ENCODE measurements around the gene CAPZB.
"Not testable (repeated sequence)": the region's sequence is repeated elsewhere in the genome, so short reads cannot be mapped to it uniquely, and the experiment has no call there.

The CAPZB gene

DNA sequence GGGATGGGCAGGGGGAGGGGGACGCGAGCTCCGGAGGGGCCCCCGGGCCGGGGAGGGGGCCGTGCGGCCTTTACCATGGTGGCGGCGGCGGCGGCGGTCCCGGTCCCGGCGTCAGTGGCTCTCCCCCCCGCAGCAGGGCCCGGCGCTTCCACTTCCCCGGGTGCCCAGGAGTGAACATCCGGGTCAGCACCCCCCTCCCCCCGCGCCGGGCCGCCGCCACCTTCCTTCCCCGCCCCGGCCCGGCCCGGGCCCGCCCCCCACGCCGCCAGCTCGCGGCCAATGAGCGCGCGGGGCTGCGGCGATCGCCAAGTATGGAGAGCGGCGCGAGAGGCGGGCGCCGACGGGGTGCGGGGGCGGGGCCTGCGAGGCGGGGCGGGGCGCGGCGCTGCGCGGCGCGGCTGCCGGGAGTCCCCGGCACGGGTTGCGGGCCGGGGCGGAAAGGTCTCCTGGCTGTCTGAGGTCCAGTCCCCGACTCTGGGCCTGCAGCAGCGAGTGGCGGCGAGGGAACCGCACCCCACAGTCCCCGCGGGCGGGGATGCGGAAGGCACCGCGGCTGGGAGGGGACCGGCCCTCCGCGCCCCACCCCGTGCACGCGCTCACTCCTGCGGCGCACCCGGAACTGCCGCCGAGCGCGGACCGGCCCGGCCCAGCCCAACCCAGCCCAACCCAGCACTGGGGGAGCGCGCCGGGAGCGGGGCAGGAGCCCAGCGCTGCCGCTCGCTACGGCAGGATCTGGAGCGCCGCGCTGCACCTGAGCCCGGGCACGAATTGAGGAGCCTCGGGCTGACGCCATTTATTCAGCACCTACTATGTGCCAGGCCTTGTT is at the start of gene CAPZB:
TSS of gene CAPZB (minus strand) at position 178 of the 826 bp plus-strand sequence. CDS start at position 77, 101 bp downstream.
- peaks cover 66% of the 10 kb centered on the region for H3K4me1 Mint-ChIP-seq
- H3K4me3 Mint-ChIP-seq: peak within 1 kb of the TSS; percentile 95 to 98
- ATAC-seq (peak; percentile 89), DNase-seq (peak; percentile 89 to 91)
- H3K9me3 Mint-ChIP-seq: no peaks in the 10 kb centered on the region
- H3K27ac Mint-ChIP-seq: peak within 1 kb of the TSS; percentile 96 to 98
- H3K27me3 Mint-ChIP-seq: no peaks in the 10 kb centered on the region

DNA sequence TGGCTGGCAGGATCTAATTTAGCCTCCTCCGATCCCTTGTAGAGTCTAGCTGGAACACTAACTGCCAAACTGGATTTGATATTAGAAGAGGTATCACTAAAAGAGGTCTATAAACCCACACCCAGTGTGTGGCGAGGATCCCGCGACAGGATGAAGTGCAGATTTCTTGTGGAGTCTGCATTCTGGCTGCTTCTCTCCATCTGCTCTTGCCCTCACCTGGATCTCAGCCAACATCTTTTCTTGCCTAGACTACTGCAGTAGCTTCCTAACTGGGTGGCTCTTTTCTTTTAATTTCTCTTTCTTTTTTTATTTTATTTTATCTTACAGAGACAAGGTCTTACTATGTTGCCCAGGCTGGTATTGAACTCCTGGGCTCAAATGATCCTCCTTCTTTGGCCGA is 48.9 kb upstream of the CAPZB start:
- H3K9me3 Mint-ChIP-seq: peaks cover 11 to 13% of the 10 kb centered on the region in 2 donors
- peaks cover 7% of the 10 kb centered on the region for H3K4me1 Mint-ChIP-seq
- no peak overlapping the region for H3K4me3 Mint-ChIP-seq
- DNase-seq: no peak
- ATAC-seq: no peak
- no peak overlapping the region for H3K27ac Mint-ChIP-seq
- H3K27me3 Mint-ChIP-seq: no peaks in the 10 kb centered on the region

DNA sequence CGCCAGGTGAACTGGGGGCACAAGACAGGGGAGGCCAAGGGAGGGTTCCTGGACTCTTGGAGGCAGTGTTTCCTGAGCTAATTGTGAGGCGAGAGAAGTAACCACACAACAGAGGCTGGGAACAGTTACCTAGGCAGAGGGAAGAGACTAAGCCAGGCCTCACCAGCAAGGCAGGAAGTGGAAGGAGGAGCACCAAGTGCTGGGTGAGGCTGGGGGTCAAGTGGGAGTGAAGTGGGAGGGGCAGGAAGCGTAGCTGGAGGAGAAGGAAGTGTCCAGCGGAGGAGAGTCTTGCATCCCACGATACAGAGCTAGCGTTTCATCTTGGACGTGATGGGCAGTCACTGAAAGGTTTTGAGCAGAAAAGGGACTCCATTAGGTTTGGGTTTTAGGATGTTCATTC is 48.3 kb upstream of the CAPZB start:
- ATAC-seq (no peak), DNase-seq (no peak)
- no peak overlapping the region for H3K4me3 Mint-ChIP-seq
- peaks cover 7% of the 10 kb centered on the region for H3K4me1 Mint-ChIP-seq
- H3K9me3 Mint-ChIP-seq: peaks cover 11 to 13% of the 10 kb centered on the region in 2 donors
- H3K27me3 Mint-ChIP-seq: no peaks in the 10 kb centered on the region
- no peak overlapping the region for H3K27ac Mint-ChIP-seq

DNA sequence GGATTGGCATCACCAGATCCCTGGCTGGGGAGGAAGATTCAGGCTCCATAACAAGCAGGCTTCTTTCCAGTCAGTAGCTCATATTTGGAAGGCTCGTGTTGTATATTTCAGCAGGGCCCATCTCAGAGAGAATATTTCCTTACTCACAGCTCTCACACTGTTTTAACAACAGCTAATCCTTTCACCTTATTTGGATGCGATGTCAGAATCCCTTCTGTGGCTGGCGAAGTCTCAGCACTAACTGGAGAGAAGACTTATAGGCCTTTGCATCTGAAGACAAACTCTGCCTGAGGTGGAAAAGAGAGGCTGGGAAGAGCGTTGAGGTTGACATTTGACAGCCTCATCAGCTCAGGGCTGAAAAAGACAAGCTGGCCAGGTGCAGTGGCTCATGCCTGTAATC is 47.2 kb upstream of the CAPZB start:
- Mint-ChIP-seq H3K27me3 (no peaks in the 10 kb centered on the region), H3K27ac (no peak overlapping the region), H3K4me1 (peaks cover 7% of the 10 kb centered on the region), H3K4me3 (no peak overlapping the region), H3K9me3 (peaks cover 11 to 13% of the 10 kb centered on the region in 2 donors)
- ATAC-seq (no peak), DNase-seq (no peak)

DNA sequence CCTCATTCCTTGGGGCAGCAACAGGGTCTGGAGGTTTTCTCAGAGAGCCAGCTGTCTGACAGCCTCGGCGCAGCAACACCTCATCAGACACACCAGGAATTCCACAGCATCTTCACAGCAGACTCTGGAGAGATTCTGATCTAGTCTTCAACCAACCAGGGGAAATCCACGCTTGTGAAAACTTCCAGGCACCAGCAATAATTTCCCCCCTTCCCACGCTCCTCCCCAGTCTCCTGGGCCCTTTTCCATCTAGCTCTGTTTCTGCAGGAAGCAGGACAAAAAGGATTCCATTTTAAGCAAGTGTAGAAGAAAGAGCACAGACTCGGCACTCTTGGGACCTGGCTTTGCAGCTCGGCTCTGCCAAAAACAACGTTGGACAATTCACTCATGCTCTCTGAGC is 44.3 kb upstream of the CAPZB start:
- Mint-ChIP-seq H3K27me3 (no peaks in the 10 kb centered on the region), H3K9me3 (no peaks in the 10 kb centered on the region), H3K4me1 (peaks cover 7% of the 10 kb centered on the region), H3K27ac (peak overlapping the region in 1 of 2 donors; percentile 42), H3K4me3 (no peak overlapping the region)
- ATAC-seq (no peak), DNase-seq (no peak)

DNA sequence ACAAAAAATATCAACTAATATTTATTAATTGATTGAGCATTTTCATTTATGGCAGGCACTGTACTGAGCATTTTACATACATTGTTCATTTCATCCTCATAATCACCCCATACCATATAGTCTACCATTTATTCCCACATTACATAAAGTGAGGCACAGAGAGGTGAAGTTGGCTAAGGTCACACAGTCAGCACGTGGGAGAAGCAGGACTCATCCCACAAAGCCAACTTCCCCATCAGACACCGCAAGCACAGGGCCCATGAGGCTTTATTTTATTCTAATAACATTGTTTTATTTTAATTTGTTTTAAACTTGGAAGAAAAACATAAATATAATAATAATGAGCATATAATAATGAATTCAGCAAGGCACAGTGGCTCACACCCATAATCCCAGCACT is 43.1 kb upstream of the CAPZB start:
- ATAC-seq (no peak), DNase-seq (no peak)
- Mint-ChIP-seq H3K9me3 (no peaks in the 10 kb centered on the region), H3K27me3 (no peaks in the 10 kb centered on the region), H3K27ac (no peak overlapping the region), H3K4me1 (peaks cover 8% of the 10 kb centered on the region), H3K4me3 (no peak overlapping the region)

DNA sequence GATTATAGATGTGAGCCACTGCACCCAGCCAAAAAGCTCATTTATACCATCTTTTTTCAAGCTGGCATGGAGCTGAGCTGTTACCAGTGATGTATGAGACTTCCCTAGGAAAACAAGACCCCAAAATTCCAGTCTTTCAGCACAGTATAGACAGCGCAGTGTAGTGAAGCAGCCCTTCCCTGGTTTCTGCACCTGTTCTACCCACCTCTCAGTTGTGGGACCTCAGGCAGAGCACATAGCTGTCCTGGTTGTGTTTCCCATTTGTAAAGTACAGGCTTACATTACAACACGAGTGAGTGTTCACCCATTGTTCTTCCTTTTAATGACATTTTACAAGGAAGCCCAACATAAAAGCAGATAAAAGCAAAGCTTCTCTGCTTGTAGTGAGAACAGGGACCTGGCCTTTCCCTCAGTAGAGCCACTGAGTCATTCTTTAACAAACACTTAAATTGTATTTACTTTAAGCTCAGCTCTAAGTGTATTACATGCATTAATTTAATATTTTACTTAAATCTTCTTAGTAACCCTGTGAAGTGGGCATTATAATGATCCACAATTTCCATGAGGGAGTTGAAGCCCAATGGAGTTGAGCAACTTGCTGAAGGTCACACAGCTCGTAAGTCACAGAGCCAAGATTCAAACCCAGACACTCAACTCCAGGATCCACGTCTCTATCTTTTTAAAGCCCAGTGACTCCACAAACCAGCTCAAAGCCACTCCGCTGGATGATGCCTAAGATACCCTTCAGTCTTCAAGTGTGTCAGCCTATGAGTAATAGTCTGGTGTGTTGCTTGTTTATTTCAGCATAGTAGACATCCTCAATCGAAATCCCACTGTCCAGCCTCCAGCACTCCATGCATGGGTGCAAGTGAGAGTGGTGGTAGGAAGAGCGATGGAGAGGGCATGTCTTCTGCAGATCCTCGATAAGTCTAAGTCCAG is 40.5 kb upstream of the CAPZB start:
- DNase-seq: no peak
- no peak for ATAC-seq
- H3K27me3 Mint-ChIP-seq: no peaks in the 10 kb centered on the region
- no peak overlapping the region for H3K27ac Mint-ChIP-seq
- peaks cover 0 to 4% of the 10 kb centered on the region in 2 donors for H3K9me3 Mint-ChIP-seq
- H3K4me3 Mint-ChIP-seq: no peak overlapping the region
- H3K4me1 Mint-ChIP-seq: peaks cover 5% of the 10 kb centered on the region

DNA sequence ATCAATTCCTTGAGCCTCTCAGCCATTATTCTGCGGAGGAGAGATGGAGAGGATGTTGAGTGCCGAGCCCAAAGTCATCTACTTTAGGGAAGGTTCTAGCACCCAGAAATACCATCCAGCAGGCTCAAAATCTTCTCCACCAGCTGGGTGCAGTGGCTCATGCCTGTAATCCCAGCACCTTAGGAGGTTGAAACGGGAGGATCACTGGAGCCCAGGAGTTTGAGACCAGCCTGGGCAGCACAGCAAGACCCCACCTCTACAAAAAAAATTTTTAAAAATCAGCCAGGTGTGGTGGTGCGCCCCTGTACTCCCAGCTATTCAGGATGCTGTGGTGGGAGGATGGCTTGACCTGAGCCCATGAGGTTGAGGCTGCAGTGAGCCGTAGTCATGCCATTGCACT is 39.5 kb upstream of the CAPZB start:
- peaks cover 5% of the 10 kb centered on the region for H3K4me1 Mint-ChIP-seq
- no peaks in the 10 kb centered on the region for H3K27me3 Mint-ChIP-seq
- H3K27ac Mint-ChIP-seq: no peak overlapping the region
- peaks cover 0 to 4% of the 10 kb centered on the region in 2 donors for H3K9me3 Mint-ChIP-seq
- ATAC-seq (no peak), DNase-seq (no peak)
- no peak overlapping the region for H3K4me3 Mint-ChIP-seq

DNA sequence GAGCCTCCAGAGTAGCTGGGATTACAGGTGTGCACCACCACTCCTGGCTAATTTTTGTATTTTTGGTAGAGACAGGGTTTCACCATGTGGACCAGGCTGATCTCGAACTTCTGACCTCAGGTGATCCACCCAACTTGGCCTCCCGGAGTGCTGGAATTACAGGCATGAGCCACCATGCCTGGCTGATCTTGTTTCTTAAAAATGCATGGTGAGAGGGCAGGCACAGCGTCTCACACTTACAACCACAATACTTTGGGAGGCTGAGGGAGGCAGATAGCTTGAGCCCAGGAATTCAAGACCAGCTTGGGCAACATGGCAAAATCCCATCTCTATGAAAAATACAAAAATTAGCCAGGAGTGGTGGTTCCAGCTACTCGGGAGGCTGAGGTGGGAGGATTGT is 37.2 kb upstream of the CAPZB start:
- not testable (repeated sequence) for H3K27ac Mint-ChIP-seq, H3K9me3 Mint-ChIP-seq, H3K4me3 Mint-ChIP-seq, H3K27me3 Mint-ChIP-seq, ATAC-seq, DNase-seq, H3K4me1 Mint-ChIP-seq

DNA sequence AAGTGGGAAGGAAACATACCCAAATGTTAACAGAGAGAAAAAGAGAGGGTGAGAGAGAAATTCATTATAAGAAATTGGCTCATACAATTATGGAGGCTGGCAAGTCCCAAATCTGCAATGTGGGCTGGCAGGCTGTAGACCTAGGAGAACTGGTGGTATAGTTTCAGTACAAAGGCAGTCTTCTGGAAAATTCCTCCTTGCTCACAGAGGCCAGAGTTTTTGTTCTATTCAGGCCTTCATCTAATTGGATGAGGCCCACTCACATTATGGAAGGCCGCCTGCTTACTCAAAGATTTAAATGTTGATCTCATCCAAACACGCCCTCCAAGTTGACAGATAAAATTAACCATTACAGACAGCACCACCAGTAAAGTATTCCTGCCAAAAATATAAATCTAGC is 36.1 kb upstream of the CAPZB start:
- H3K4me3 Mint-ChIP-seq: no peak overlapping the region
- ATAC-seq (no peak), DNase-seq (no peak)
- peaks cover 5% of the 10 kb centered on the region for H3K4me1 Mint-ChIP-seq
- no peaks in the 10 kb centered on the region for H3K27me3 Mint-ChIP-seq
- H3K27ac Mint-ChIP-seq: no peak overlapping the region
- H3K9me3 Mint-ChIP-seq: peaks cover 0 to 11% of the 10 kb centered on the region in 2 donors

DNA sequence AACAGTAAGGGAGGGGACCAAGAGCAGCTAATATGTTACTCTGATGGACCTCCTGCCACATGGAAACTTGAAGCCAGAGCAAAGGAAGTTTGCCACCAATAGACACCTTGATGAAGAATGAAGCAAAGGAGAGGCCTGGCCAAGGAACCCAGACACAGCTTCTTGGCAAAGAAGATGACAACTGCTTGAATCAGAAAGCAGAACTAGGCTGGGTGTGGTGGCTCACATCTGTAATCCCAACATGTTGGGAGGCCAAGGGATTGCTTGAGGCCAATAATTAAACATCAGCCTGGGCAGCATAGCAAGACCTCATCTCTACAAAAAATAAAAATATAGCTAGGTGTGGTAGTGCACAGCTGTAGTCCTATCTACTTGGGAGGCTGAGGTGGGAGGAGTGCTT is 31.7 kb upstream of the CAPZB start:
- Mint-ChIP-seq H3K9me3 (peaks cover 0 to 11% of the 10 kb centered on the region in 2 donors), H3K27ac (no peak overlapping the region)
- no peak for ATAC-seq

DNA sequence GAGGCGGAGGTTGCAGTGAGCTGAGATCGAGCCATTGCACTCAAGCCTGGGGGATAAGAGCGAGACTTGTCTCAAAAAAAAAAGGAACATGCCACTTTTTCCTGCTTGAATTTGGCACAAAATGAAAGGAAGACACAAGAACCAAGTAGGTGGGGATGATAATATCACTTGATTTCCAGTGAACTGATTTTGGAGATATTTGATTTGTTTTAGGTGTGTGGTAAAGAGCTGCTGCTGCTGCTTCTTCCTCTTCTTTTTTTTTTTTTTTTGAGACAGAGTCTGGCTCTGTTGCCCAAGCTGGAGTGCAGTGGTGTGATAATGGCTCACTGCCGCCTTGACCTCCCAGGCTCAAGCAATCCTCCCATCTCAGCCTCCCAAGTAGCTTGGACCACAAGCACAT is 29.9 kb upstream of the CAPZB start:
- H3K27ac Mint-ChIP-seq: no peak overlapping the region

More for the DNA sequence above, 31.7 kb upstream of the CAPZB start:
- Mint-ChIP-seq H3K27me3 (no peaks in the 10 kb centered on the region), H3K4me1 (peaks cover 10% of the 10 kb centered on the region), H3K4me3 (no peak overlapping the region)
- no peak for DNase-seq

DNA sequence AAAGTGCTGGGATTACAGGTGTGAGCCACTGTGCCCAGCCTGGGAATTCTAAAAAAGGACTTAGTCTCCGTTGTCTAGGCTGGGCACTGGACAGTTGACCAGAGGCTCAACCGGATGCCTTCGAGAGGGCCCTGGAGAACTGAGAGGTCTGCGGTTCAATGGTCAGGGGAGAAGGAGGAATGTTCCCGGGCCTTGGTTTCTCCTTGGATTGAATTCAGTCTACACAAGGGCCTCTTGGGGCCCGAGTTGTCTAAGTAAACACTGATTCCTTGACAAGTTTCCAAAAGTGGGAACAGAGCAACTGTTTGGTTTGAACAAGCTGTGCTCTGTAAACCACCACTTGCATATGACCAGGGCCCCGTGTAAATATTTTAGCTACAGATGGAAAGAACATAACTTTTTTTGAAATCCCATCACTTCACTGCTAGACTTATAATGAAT is 29.1 kb upstream of the CAPZB start:
- DNase-seq (no peak), ATAC-seq (no peak)
- H3K4me1 Mint-ChIP-seq: peaks cover 19% of the 10 kb centered on the region
- H3K9me3 Mint-ChIP-seq: peaks cover 0 to 7% of the 10 kb centered on the region in 2 donors
- peak overlapping the region in 1 of 2 donors; percentile 14 for H3K27ac Mint-ChIP-seq
- no peaks in the 10 kb centered on the region for H3K27me3 Mint-ChIP-seq
- H3K4me3 Mint-ChIP-seq: no peak overlapping the region

More for the DNA sequence above, 29.9 kb upstream of the CAPZB start:
- DNase-seq (no peak), ATAC-seq (no peak)
- Mint-ChIP-seq H3K4me1 (peaks cover 16% of the 10 kb centered on the region), H3K4me3 (no peak overlapping the region), H3K27me3 (no peaks in the 10 kb centered on the region), H3K9me3 (peaks cover 0 to 7% of the 10 kb centered on the region in 2 donors)

DNA sequence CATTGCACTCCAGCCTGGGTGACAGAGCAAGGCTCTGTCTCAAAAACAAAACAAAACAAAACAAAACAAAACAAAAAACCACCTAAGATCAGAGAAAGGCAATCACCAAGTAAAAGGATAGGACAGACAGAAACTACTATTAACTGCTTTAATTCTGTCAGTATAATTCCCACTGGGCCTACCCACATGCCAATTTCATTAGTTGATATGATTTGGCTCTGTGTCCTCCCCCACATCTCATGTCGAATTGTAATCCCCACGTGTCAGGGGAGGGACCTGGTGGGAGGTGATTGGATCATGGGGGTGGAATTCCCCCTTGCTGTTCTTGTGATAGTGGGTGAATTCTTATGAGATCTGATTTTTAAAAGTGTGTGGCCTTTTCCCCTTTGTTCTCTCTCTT is 27.2 kb upstream of the CAPZB start:
- H3K27me3 Mint-ChIP-seq: no peaks in the 10 kb centered on the region
- DNase-seq (no peak), ATAC-seq (no peak)
- H3K4me1 Mint-ChIP-seq: peaks cover 32% of the 10 kb centered on the region
- no peak overlapping the region for H3K4me3 Mint-ChIP-seq
- peaks cover 0 to under 1% of the 10 kb centered on the region in 2 donors for H3K9me3 Mint-ChIP-seq
- H3K27ac Mint-ChIP-seq: no peak overlapping the region

DNA sequence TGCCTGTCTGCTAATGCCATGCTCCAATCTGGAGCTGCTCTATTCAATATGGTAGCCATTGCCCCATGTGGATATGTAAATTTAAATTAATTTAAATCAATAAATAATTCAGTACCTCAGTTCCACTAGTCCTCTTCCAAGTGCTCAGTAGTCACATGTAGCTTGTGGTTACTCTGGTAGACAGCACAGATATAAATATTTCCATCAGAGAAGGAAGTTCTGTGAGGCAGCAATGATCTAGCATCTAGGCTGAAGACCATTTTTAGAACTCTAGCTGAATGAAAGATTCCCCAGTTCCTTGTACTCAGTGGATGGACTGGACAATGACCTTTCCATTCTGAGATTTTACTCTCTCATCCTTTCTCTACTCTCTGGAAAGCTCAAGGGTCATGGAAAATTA is 25.8 kb upstream of the CAPZB start:
- Mint-ChIP-seq H3K27ac (no peak overlapping the region), H3K27me3 (no peaks in the 10 kb centered on the region), H3K9me3 (no peaks in the 10 kb centered on the region), H3K4me1 (peaks cover 43% of the 10 kb centered on the region), H3K4me3 (no peak overlapping the region)
- DNase-seq (no peak), ATAC-seq (no peak)

DNA sequence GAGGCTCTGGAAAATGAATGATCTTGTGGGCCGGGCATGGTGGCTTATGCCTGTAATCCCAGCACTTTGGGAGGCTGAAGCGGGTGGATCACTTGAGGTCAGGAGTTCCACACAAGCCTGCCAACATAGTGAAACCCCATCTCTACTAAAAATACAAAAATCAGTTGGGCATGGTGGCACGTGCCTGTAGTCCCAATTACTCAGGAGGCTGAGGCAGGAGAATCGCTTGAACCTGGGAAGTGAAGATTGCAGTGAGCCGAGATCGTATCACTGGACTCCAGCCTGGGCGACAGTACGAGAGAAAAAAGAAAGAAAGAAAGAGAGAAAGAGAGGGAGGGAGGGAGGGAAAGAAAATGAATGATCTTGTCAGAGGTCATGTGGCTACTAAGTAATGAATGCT is 24.3 kb upstream of the CAPZB start:
- not testable (repeated sequence) for H3K4me3 Mint-ChIP-seq, H3K27me3 Mint-ChIP-seq, ATAC-seq, H3K9me3 Mint-ChIP-seq, DNase-seq
- peak overlapping the region in 1 of 2 donors; percentile 51 for H3K27ac Mint-ChIP-seq
- peaks cover 58% of the 10 kb centered on the region for H3K4me1 Mint-ChIP-seq
